ENCODE results near the gene NT5C3A. TPM values are rescaled to one million over a fixed set of nuclear protein-coding genes. Genes with fewer than 3 reads are reported as not detected.

Gene NT5C3A
- total RNA-seq, 1 donor, result 25.0 TPM

- Histone ChIP-seq H3K4me3 (ENCODE audit: insufficient read depth, low read length) (no peak overlapping the region), H4K20me1 (ENCODE audit: insufficient read depth, low read length) (no peaks in the 10 kb centered on the region), H3K27me3 (ENCODE audit: insufficient read depth, low read length) (no peaks in the 10 kb centered on the region), H3K79me2 (ENCODE audit: insufficient read depth, low read length) (peaks cover 81% of the 10 kb centered on the region), H3K27ac (ENCODE audit: low read depth, low read length) (peak overlapping the region; percentile 8), H3K36me3 (ENCODE audit: insufficient read depth, low read length) (no peaks in the 10 kb centered on the region), H3K9me3 (ENCODE audit: low read depth, low read length) (no peaks in the 10 kb centered on the region), H3K4me1 (ENCODE audit: insufficient read depth, low read length) (peaks cover 19% of the 10 kb centered on the region), H2AFZ (ENCODE audit: low read length) (peak overlapping the region; percentile 26), H3K4me2 (ENCODE audit: insufficient read depth, low read length) (no peak overlapping the region)
- no peak for TF ChIP-seq CTCF (IDR thresholded peaks at IDR 0.05; ENCODE audit: extremely low read depth, low read depth, low read length)
- DNase-seq (ENCODE audit: insufficient read length, low spot score, missing footprints), result no peak
These were observed 18.8 kb downstream of the NT5C3A start for GRCh38 chr7:33043501-33044400.

- no peak overlapping the region for H2AFZ ChIP-seq (ENCODE audit: low read length)
These were observed 20.7 kb downstream of the NT5C3A start for GRCh38 chr7:33041631-33042428.

GRCh38 chr7:33040803-33041516 lies 21.6 kb downstream of the NT5C3A start:
- peaks cover 82% of the 10 kb centered on the region for H3K79me2 ChIP-seq (ENCODE audit: insufficient read depth, low read length)
- DNase-seq (ENCODE audit: insufficient read length, low spot score, missing footprints), result no peak
- H3K4me3 ChIP-seq (ENCODE audit: insufficient read depth, low read length), result no peak overlapping the region
- H3K4me1 ChIP-seq (ENCODE audit: insufficient read depth, low read length), result peaks cover 21% of the 10 kb centered on the region
- no peaks in the 10 kb centered on the region for H3K36me3 ChIP-seq (ENCODE audit: insufficient read depth, low read length)
- H3K4me2 ChIP-seq (ENCODE audit: insufficient read depth, low read length), result peak overlapping the region; percentile 53
- no peaks in the 10 kb centered on the region for H3K27me3 ChIP-seq (ENCODE audit: insufficient read depth, low read length)
- H3K9me3 ChIP-seq (ENCODE audit: low read depth, low read length), result no peaks in the 10 kb centered on the region
- no peaks in the 10 kb centered on the region for H4K20me1 ChIP-seq (ENCODE audit: insufficient read depth, low read length)
- TF ChIP-seq CTCF (IDR thresholded peaks at IDR 0.05; ENCODE audit: extremely low read depth, low read depth, low read length), result no peak
- H3K27ac ChIP-seq (ENCODE audit: low read depth, low read length), result no peak overlapping the region
- no peak overlapping the region for H2AFZ ChIP-seq (ENCODE audit: low read length)

More at GRCh38 chr7:33041631-33042428, 20.7 kb downstream of the NT5C3A start:
- no peak for TF ChIP-seq CTCF (IDR thresholded peaks at IDR 0.05; ENCODE audit: extremely low read depth, low read depth, low read length)
- peaks cover 21% of the 10 kb centered on the region for H3K4me1 ChIP-seq (ENCODE audit: insufficient read depth, low read length)
- H3K4me3 ChIP-seq (ENCODE audit: insufficient read depth, low read length), result no peak overlapping the region
- no peaks in the 10 kb centered on the region for H3K9me3 ChIP-seq (ENCODE audit: low read depth, low read length)
- H3K36me3 ChIP-seq (ENCODE audit: insufficient read depth, low read length), result no peaks in the 10 kb centered on the region
- H3K27me3 ChIP-seq (ENCODE audit: insufficient read depth, low read length), result no peaks in the 10 kb centered on the region
- no peaks in the 10 kb centered on the region for H4K20me1 ChIP-seq (ENCODE audit: insufficient read depth, low read length)
- peaks cover 85% of the 10 kb centered on the region for H3K79me2 ChIP-seq (ENCODE audit: insufficient read depth, low read length)
- no peak overlapping the region for H3K27ac ChIP-seq (ENCODE audit: low read depth, low read length)
- peak overlapping the region; percentile 53 for H3K4me2 ChIP-seq (ENCODE audit: insufficient read depth, low read length)
- DNase-seq (ENCODE audit: insufficient read length, low spot score, missing footprints), result no peak

Measured in osteoblast (primary cell).